T-helper 1 cell treated with Interleukin-12 subunit alpha and Interleukin-12 subunit beta and Interleukin-4 antibody, amounts not matched to agents 30 μg/mL and 1 μg/mL, for 36 hours (primary cell): Measurements from ENCODE around the gene COX19.
"Not testable (repeated sequence)": the region's sequence is repeated elsewhere in the genome, so short reads cannot be mapped to it uniquely, and the experiment has no call there.

Source experiments
- H3K27ac Mint-ChIP-seq: one replicate; pipeline ENCODE4 v1.8.0; 2021; ENCODE audit warnings: mild to moderate bottlenecking, mixed read lengths
- H3K27me3 Mint-ChIP-seq: one replicate; pipeline ENCODE4 v1.8.0; 2021; ENCODE audit warnings: low read depth, mixed read lengths
- H3K36me3 Mint-ChIP-seq: one replicate; pipeline ENCODE4 v1.8.0; 2021; ENCODE audit warnings: low read depth, mixed read lengths
- H3K4me1 Mint-ChIP-seq: one replicate; pipeline ENCODE4 v1.8.0; 2021; ENCODE audit warnings: low read depth, mixed read lengths
- H3K4me3 Mint-ChIP-seq: one replicate; pipeline ENCODE4 v1.8.0; 2021; ENCODE audit warnings: mild to moderate bottlenecking, moderate library complexity, mixed read lengths
- H3K9me3 Mint-ChIP-seq: one replicate; pipeline ENCODE4 v1.8.0; 2021; ENCODE audit warnings: mixed read lengths

The COX19 gene

DNA sequence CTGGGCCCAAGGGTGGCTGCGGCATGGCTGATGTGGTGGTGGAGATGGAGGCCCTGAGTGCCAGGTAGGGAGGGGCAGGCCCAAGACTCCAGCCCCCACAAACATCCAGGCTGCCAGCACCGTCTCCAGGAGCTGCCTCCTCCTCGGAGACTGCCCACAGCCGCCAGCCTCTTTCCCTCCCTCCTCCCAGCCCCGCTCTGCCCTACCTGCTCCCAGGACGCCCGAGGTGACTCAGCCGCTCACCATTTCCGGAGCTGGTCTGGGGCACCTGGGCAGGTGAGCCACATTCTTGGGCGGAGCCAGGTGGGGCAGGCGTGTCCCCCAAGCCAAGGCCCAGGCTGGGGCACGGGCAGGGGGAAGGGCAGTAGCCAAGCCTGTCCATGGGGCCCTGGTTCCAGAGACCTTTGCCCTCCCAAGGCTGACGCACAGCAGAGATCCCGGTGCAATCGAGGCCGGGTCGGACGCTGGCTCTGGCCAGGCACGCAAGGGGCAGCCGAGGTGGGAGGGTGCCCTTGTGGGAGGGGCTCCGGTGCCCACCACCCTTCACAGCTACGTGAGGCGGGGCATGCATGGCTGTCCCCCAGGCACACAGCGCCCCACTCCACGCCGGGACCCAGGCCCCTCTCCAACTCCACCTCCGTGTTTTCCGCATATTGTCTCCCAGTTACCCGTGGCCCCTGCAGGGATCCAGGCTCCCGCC lies 29.6 kb downstream of the COX19 start:
- H3K27ac Mint-ChIP-seq: no peak overlapping the region
- peaks cover 13% of the 10 kb centered on the region for H3K9me3 Mint-ChIP-seq
- H3K4me1 Mint-ChIP-seq: peaks cover 8% of the 10 kb centered on the region
- peaks cover 12% of the 10 kb centered on the region for H3K27me3 Mint-ChIP-seq
- H3K4me3 Mint-ChIP-seq: no peak overlapping the region
- peaks cover 5% of the 10 kb centered on the region for H3K36me3 Mint-ChIP-seq

DNA sequence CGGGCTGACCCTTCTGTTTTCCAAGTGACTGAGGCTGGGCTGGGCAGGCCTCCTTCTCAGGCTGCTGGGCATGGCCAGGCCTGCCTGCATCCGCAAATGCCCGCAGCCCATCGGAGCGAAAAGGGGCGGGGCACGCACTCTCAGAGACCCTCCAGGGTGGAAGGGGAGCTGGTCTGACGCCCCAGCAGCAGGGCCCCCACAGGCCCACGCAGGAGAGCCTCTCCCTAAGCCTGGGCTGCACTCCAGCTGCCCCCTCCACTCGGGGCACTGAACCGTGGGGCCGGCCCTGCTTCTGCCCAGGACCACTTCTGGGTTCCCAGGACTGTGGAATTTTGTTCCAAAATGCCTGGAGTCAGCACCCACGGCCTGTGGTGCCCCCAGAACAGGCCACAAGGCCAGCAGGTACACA lies 30.2 kb downstream of the COX19 start:
- H3K4me1 Mint-ChIP-seq: peaks cover 9% of the 10 kb centered on the region
- no peak overlapping the region for H3K27ac Mint-ChIP-seq
- H3K4me3 Mint-ChIP-seq: no peak overlapping the region
- H3K9me3 Mint-ChIP-seq: peaks cover 19% of the 10 kb centered on the region
- H3K27me3 Mint-ChIP-seq: peaks cover 12% of the 10 kb centered on the region
- H3K36me3 Mint-ChIP-seq: peaks cover 10% of the 10 kb centered on the region

DNA sequence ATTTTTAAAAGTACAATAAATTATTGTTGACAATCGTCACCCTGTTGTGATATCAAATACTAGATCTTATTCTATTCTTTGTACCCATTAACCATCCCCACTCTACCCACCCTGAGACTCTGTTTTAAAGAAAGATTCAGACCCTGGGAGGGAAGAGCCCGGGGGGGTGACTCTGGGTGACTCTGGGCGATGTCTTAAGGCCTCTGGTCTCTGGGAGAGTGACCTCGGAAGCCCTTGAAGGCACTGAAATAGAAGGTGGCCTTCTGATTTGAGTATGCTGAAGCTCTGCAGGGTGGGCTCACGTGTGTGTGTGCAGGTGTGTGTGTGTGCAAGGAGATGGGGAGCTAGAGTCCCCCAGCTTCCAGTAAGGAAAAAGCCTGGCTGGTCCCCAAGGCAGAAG lies 30.6 kb downstream of the COX19 start:
- Mint-ChIP-seq H3K9me3 (peaks cover 23% of the 10 kb centered on the region), H3K4me1 (peaks cover 9% of the 10 kb centered on the region), H3K27ac (no peak overlapping the region), H3K4me3 (no peak overlapping the region), H3K27me3 (peaks cover 12% of the 10 kb centered on the region), H3K36me3 (peaks cover 10% of the 10 kb centered on the region)

GRCh38 chr7:943793-944192 lies 31.6 kb downstream of the COX19 start:
- H3K4me1 Mint-ChIP-seq, H3K4me3 Mint-ChIP-seq: not testable (repeated sequence)
- H3K9me3 Mint-ChIP-seq: peaks cover 24% of the 10 kb centered on the region

GRCh38 chr7:940599-941408 lies 34.5 kb downstream of the COX19 start:
- peaks cover 12% of the 10 kb centered on the region for H3K27me3 Mint-ChIP-seq
- peaks cover 13% of the 10 kb centered on the region for H3K36me3 Mint-ChIP-seq
- H3K4me1 Mint-ChIP-seq: peaks cover 13% of the 10 kb centered on the region
- H3K9me3 Mint-ChIP-seq: peaks cover 24% of the 10 kb centered on the region
- no peak overlapping the region for H3K27ac Mint-ChIP-seq
- no peak overlapping the region for H3K4me3 Mint-ChIP-seq

More at GRCh38 chr7:943793-944192, 31.6 kb downstream of the COX19 start:
- not testable (repeated sequence) for H3K27ac Mint-ChIP-seq
- Mint-ChIP-seq H3K36me3 (peaks cover 10% of the 10 kb centered on the region), H3K27me3 (peaks cover 12% of the 10 kb centered on the region)

DNA sequence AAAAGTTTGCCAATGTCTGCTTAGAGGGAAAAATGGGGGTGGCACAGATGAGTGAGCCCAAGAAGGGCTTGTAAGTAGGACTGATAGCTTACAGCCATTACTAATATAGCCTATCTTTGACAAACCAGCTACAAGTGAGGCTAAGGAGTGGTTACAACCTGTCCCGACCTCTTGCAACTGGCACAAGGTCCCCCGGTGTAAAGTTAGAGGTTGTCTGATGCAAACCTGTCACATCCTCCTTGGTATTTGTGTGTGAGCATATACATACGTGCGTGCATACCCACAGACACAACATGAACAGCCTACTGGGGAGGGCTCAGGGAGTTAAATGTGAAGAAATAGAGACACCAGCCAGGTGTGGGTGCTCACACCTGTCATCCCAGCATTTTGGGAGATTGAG lies 35.5 kb downstream of the COX19 start:
- H3K9me3 Mint-ChIP-seq: peaks cover 24% of the 10 kb centered on the region
- H3K4me1 Mint-ChIP-seq: peaks cover 13% of the 10 kb centered on the region
- no peak overlapping the region for H3K4me3 Mint-ChIP-seq
- H3K27ac Mint-ChIP-seq: no peak overlapping the region
- peaks cover 13% of the 10 kb centered on the region for H3K36me3 Mint-ChIP-seq
- peaks cover 12% of the 10 kb centered on the region for H3K27me3 Mint-ChIP-seq

DNA sequence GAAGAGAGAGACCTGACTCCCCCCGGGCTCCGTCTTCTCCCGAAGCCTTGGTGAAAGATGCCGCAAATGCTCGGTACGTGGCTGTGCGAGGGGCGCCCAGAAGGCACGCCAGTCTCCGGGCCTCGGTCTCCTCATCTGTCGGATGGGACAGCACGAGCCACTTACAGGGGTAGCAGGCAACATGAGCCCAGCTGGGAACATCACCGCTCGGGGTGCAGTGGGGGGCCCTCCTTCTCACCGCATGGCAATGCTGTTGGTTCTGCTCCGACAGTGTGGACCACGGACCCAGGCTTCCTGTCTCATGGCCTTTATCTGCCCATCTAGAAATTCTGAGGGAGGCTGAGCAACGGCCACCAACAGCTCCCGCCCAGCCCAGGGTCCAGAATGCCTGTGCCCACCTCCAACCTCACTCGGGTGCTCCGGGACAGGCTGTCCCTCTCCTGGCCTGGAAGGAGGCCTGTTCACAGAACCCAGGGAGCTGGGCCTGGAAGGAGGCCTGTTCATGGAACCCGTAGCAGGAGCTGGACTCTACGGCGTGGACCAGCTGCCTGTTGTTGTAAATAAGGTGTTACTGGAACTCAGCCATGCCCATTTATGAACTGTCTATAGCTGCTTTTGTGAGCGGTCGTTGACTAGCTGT lies 36.7 kb downstream of the COX19 start:
- Mint-ChIP-seq H3K4me1 (peaks cover 13% of the 10 kb centered on the region), H3K4me3 (no peak overlapping the region), H3K36me3 (peaks cover 13% of the 10 kb centered on the region), H3K9me3 (peaks cover 24% of the 10 kb centered on the region), H3K27ac (no peak overlapping the region), H3K27me3 (peaks cover 12% of the 10 kb centered on the region)

DNA sequence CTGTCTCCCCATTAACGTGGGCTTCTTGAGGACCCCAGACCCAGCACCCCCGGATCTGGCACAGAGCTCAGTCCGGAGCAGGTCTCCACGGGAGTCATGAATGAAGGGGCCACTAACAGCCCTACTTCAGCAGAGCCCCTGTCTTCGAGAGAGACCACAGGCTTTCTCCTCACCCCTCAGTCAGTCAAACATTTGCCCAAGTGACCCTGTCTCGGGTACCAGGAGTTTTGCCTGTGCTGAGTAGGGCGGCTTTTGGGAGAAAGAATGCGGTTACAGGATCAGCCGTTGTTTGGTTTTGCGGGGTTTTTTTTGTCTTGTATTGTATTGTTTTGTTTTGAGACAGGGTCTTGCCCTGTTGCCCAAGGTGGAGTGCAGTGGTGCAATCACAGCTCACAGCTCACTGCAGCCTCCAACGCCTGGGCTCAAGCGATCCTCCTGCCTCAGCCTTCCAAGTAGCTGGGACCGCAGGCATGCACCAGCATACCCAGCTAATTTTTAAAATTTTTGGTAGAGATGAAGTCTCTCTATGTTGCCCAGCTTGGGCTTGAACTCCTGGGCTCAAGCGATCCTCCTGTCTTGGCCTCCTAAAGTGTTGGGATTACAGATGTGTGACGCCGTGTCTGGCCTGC lies 37.4 kb downstream of the COX19 start:
- peaks cover 13% of the 10 kb centered on the region for H3K4me1 Mint-ChIP-seq
- peaks cover 12% of the 10 kb centered on the region for H3K27me3 Mint-ChIP-seq
- no peak overlapping the region for H3K27ac Mint-ChIP-seq
- peaks cover 13% of the 10 kb centered on the region for H3K36me3 Mint-ChIP-seq
- peaks cover 24% of the 10 kb centered on the region for H3K9me3 Mint-ChIP-seq
- no peak overlapping the region for H3K4me3 Mint-ChIP-seq

DNA sequence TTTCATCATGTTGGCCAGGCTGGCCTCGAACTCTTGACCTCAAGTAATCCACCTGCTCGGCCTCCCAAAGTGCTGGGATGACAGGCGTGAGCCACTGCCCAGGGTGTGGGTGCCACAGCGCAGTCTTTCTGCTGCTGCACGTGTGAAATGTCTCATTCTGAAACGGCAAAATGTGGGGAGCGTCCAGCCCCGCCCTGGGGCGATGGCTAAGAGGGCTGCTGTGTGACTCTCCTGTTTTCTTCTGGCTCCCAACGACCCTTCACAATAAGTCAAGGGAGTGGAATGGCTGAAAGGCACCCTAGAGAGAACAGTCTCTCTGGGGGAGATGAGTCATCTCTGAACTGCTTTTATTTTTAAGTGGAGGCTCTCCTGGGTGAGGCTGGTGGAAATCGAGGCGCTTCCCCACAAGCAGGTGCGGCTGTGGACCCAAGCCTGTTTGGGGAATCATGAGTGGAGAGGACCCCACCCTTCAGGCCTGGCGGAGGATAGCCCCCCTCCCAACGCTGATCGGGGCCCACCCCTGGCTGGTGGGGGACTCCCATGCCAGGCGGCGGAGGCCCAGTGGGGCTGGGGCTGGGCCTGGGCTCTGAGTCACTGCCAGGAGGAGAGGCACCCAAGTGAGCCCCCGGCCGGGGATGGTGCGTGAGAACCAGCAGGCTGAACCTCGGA lies 38.8 kb downstream of the COX19 start:
- peaks cover 11% of the 10 kb centered on the region for H3K36me3 Mint-ChIP-seq
- H3K27ac Mint-ChIP-seq: peak overlapping the region; percentile 31
- peaks cover 17% of the 10 kb centered on the region for H3K9me3 Mint-ChIP-seq
- peaks cover 5% of the 10 kb centered on the region for H3K27me3 Mint-ChIP-seq
- peaks cover 11% of the 10 kb centered on the region for H3K4me1 Mint-ChIP-seq
- no peak overlapping the region for H3K4me3 Mint-ChIP-seq

DNA sequence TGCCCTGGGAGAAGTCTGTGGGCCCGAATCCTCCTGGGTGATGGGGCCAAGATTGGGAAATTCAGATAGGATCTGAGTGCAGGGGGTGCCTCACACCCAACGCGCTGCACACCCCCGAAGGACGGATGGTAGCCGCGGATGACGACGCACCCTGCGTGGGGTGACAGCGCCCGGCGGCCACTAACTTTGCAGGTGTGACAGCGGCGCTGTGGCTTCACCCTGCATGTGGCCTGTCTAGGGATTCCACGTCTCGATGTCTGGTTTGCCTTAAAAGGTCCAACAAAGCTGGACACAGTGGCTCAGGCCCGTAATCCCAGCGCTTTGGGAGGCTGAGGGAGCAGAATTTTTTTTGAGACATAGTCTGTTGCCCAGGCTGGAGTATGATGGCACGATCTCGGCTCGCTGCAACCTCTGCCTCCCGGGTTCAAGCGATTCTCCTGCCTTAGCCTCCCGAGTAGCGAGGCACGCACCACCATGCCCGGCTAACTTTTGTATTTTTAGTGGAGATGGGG lies 39.4 kb downstream of the COX19 start:
- Mint-ChIP-seq H3K4me3 (no peak overlapping the region), H3K4me1 (peaks cover 8% of the 10 kb centered on the region), H3K36me3 (peaks cover 8% of the 10 kb centered on the region), H3K9me3 (peaks cover 13% of the 10 kb centered on the region), H3K27me3 (peaks cover under 1% of the 10 kb centered on the region), H3K27ac (peak overlapping the region; percentile 31)

DNA sequence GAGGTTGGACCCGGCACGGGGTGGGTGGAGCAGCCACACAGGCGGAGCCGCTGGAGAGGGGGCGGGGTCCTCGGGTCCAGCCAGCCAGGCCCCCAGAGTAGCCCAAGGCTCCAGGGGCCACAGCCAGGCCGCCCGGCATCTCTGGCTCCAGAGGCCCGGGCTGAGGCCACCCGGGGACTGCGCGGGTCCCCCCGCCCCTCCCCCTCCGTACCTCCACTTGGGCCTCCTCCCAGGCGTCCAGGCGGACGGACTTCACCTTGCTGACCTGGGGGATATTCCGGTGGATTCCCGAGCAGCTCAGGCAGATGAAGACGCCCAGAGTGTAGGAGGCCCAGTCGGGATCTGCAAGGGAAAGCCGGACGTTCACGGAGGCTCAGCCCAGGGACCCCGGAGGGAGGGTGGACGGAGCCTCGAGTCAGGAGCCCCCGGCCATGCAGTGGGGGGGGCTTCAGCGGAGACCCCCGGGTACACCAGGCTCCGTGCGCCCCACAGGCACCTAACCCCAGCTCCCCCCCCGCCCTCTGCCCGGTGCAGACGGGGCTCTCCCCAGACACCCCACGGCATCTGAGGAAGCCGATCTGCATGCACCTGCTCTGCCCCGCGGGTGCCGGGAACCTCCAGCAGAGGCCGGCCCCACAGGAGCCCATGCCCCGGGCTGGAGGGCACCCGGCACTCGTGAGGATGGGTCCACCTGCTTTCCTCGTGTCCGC lies 40.0 kb downstream of the COX19 start:
- Mint-ChIP-seq H3K27ac (no peak overlapping the region), H3K36me3 (peaks cover 4% of the 10 kb centered on the region)

DNA sequence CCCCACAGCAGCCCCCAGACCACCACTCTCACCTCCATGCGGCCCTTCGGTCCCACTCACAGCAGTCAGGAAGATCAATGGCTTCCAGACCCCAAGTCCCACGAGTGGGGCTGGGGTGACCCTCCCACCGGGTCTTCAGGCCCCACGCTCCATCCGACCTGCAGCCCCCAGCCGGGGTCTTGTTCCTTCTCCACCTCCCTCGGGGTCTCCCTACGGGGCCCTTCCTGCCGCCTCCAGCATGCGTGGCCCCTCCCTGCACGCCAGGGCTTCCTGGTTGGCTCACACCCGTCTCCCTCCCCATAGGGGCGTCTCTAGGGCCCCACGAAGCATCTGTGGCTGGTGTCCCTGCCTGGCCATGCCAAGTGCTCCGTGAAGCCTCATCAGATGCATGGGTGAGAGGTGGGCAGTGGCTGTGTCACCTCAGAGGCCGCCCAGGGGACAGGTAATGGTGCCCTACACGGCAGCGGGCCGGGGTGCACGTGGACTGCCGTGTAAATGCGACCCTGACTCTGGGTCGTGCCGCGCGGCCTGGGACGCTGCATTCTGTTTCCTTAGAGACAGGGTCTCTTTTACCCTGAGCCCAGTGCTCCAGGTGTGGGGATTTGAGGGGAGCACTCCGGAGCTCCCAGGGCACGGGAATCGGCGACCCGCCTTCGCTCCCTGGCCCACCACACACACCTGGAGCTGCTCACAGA lies 40.7 kb downstream of the COX19 start:
- Mint-ChIP-seq H3K9me3 (no peaks in the 10 kb centered on the region), H3K4me3 (no peak overlapping the region), H3K27ac (no peak overlapping the region), H3K4me1 (peaks cover 8% of the 10 kb centered on the region), H3K27me3 (no peaks in the 10 kb centered on the region), H3K36me3 (peaks cover 3% of the 10 kb centered on the region)

More for the DNA sequence above, 40.0 kb downstream of the COX19 start:
- H3K4me1 Mint-ChIP-seq: peaks cover 6% of the 10 kb centered on the region
- H3K9me3 Mint-ChIP-seq: peaks cover 7% of the 10 kb centered on the region
- no peaks in the 10 kb centered on the region for H3K27me3 Mint-ChIP-seq
- no peak overlapping the region for H3K4me3 Mint-ChIP-seq

GRCh38 chr7:932651-932975 lies 42.7 kb downstream of the COX19 start:
- H3K9me3 Mint-ChIP-seq: no peaks in the 10 kb centered on the region
- H3K27ac Mint-ChIP-seq: no peak overlapping the region
- no peaks in the 10 kb centered on the region for H3K27me3 Mint-ChIP-seq
- H3K4me1 Mint-ChIP-seq: peaks cover 12% of the 10 kb centered on the region
- H3K4me3 Mint-ChIP-seq: no peak overlapping the region
- H3K36me3 Mint-ChIP-seq: peaks cover 3% of the 10 kb centered on the region
